Pulmonary artery endothelial cell (primary cell): Measurements from ENCODE around the gene UST. TPM values are rescaled to one million over a fixed set of nuclear protein-coding genes. Genes with fewer than 3 reads are reported as not detected.

Source experiments
- DNase-seq: peaks from one replicate; pipeline ENCODE4 v3.0.0-alpha.2; 2011; ENCODE audit warnings: low read depth, low spot score
- total RNA-seq: library from RNA; depleted of rRNA; stranded (reverse); fragments of >200 nt; gene quantifications from 2 replicates; pipeline ENCODE4 v1.2.3, GENCODE V29; 2014

UST gene
- total RNA-seq, 1 donor from 2014 or later = 1.6 TPM

DNA sequence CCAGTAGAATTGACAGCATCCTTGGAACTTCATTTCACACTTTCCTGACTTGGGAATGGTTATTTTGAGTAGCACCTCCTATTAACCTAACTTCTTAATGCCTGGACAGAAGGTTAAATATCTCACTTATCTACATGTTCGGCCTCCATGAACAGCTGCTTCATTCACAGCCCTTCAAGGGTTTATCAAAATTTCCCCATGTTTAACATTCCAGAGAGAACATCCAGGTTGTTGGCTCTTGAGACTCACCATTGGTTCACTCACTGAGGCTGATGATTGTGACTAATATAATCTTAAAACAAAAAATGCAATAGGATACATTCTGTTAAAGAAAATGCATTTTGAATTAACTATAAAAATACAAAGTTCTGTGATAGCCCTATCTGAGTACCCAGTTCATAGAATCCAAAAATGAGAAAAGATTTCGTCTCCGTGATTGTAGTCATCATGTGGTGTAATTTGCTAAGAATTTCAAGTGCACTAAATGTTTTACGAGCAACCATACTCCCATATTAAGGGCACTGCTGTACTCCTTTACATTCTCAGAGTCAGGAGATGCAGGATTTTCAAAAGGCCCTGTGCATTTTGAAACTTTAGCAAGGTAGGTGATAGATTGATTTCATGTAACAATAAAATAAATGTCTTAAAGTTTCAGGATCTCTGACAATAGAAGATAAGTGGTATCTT, 310.1 kb downstream of the UST start:
- no peak for DNase-seq

DNA sequence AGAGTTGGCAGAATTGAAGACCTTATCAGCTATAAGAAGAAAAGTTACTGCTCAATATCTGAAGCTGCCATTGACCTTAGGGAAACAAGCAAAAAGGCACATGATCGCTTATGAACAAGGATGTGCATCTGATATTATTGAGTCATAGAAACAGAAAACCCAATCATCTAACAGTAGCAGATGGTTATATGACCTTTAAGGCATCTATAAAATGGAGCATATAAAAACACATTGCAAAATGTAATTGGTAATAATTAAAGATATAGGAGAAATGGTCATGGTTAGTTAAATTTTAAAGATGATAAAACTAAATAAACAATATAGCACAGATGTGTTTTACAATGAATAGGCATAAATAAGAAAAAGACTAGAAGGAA, 310.6 kb downstream of the UST start:
- DNase-seq = no peak

DNA sequence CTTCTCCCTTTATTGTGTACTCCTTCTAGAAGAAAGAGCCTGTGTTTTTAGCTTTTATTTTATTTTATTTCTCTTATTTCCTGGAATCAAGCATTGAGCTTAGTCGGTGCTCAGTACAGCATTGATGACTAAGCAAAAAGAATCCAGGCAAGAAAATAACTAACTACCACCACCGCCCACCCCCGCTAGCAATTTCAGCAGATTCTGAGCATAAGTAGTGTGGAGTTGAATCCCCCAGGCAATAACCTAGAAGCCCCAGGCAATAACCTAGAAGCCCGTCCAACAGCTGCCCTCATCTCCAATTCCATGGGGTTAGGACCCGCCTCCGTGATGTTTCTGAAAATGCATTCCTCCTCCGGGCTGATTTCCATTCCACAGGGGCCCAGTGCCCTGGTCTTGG, 312.7 kb downstream of the UST start:
- no peak for DNase-seq

DNA sequence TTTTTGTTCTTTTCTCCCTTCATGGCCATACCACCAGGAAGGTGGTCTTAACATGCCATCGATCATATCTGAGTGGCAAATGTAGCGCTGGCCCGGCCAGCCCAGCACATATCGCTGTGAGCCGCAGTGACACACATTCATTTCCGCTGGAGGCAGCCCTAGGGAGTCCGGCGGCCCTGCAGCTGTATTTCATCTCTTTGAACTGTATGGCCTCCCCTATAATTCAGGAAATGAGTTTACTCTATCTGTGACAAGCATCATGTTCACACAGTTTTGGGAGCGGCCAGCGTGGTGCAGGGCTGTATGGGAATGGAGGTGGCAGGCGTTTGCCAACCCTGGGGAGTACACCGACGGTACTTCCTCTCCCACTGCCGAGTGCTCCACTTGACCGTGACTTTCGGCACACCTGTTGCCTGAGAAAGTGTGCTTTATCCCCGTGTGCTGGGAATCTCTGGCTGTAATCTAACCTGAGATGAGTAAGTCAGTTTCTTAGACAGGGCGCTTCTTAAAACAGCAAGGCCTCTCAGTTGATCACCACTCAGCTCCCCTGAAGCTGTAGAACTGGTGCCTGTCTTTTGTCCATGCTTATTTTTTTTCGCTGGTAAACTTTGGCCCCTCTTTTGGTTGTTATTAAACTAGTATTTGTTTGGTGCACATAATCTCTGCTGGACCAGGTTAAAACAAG, 313.6 kb downstream of the UST start:
- DNase-seq = no peak

DNA sequence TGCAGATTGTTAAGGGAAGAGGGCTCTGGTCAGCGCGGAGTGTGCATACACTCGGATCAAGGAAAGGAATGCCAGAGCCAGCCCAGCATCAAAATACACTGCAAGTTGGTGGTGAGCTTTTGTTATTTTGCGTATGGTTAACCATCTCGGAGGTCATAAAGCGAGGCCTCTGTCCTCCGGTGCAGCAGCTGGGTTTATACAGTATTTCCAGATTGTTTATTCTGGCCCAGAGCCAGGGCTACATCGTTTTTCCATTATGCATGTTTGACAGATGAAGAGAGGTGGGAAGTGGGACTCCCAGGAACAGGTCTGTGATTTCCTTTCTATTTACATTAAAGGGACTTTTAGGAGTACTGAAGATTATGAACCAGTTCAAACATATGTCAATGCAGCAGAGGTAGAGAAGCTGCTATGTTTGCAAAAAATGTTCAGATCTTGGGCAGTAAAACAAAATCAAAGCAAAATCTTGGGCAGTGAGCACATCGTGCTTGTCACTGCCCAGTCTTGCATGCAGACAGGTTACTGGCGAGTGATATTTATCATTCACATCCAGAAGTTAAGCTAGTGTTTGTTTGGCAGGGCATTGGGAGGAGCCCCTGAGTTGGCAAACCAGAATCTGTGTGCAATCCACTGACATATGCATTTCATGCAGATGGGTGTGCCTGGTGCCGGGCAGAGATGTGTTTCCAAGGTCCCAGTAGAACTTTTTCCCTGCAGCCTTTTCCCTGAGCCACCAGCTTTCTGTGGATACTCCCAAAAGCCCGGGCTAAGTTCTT, 314.3 kb downstream of the UST start:
- no peak for DNase-seq

DNA sequence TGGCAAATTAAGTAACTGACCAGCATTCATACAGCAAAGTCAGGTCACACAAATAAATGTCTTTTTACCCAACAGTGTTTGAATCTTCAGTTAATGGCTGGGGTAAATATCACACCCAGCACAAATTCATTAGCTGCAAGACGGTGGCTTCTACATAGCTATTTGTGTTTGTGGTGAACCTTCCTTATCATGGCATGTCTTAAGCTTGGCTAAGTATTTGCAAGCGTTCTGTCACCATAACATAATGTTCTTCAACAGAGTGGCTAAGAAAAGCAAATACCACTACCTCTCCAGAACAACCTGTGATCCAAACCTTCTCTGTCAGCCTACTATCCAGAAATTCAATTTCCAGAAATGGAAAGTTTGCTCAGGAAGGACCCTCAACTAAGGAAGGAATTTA, 315.1 kb downstream of the UST start:
- no peak for DNase-seq

DNA sequence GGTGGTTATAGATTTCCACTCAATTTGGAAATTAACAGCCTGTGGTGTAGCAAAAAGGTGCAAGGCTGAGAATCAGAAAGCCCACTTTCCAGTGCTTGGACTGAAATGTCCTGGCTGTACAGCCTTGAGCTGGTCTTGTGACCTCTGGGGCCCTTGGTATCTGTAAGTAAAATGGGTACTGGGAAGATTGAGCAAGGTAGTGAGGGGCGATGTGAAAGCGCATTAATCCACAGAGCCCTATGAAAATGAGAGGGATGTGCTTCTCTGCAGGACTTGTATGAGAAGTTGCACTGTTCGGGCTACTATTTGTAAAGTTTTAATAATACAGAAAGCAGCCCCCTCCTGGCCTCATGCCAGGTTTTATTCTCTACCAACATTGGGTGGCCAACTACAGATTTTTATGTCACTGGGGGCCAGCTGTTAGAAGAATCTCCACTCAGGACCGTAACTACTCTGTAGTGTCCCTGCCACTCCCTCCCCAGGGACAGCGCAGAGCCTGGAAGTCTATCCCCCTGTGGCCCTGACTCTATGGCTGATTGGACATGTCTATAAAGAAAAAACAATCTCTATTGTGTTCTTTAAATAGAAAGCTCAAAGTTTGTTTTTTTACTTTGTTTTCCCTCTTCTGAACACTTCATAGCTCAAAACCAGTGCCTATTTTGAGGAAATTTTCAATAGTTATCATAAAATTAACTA, 316.0 kb downstream of the UST start:
- DNase-seq = no peak

DNA sequence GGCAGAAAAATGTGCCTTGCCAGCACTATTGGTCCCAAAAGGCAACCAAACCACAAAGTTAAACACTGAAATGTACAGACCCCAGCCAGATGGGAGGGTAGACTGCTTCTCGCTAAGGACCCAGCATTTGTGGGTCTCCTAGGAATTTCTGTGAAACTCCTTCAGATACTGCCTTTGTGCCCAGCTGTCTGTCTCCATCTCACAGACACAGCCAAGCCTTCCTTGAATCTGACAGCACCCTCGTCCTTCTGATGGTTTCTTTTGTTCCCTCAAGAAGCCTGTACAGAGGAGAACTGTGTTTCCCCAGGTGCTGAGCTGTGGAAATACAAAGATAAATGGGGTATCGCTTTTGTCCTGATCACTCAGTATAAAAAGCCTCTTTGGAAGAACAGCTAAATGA, 316.6 kb downstream of the UST start:
- DNase-seq = no peak

DNA sequence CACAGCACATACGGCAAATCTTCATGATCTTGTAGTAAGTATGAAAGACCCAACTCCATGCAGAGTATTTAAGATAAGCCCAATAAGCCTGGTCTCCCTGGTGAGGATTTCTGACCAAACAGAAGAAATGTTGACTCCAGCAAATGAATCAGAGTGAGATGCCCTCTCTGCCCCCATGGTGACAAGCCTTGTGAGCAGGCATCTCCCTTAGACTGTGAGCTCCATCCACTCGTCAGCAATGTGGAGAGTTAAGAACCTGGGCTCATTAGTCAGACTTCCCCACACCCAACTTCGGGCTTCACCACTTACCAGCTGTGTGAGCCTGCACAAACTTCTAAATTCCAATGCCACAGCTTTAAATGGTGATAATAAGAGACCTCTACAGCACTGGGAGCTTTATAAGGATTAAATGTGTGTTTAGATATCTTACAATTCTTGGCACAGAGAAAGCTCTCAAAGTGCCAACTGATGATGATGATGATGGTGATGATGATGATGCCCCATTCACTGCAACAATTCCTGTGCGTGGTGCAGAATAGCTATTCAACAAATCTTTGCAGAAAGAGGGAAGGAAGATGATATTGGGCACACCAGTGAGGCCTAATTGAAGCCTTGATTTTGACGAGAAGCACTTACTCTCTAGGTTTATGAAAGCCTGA, 317.3 kb downstream of the UST start:
- no peak for DNase-seq

DNA sequence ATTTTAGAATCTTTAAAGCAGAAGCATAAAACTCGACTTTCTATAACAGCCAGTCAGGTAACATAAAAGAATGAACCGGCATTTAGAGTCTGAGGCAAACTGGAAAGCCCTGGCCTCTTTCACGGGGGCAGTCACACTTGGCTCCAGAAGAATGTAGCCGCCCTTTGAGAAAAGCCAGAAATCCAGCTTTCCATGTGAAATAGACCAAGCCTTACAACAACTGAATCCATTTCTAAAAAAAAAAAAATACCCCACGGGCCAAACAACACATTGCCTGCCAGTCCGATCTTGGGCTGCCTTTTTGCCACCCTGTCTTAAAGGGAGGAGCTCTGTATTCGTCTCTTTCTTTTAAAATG, 317.8 kb downstream of the UST start:
- DNase-seq = no peak

DNA sequence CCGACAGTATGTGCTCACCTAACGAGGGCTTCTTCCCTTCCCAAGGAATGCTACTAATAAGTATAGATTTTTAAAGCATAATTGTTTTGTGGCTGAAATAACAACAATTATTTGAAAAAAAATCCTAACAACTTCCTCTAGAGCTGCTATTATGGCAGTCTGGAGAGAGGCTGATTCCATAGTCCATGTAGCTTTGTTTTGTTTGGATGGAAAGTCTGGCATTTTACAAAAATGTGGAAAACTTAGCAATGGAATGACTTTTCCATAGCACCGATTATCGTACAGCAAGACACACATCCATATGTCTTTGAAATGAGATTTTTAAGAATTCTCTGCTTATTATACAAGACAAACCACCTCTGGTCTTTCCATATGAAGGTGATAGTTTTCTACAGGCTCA, 318.3 kb downstream of the UST start:
- DNase-seq = no peak

DNA sequence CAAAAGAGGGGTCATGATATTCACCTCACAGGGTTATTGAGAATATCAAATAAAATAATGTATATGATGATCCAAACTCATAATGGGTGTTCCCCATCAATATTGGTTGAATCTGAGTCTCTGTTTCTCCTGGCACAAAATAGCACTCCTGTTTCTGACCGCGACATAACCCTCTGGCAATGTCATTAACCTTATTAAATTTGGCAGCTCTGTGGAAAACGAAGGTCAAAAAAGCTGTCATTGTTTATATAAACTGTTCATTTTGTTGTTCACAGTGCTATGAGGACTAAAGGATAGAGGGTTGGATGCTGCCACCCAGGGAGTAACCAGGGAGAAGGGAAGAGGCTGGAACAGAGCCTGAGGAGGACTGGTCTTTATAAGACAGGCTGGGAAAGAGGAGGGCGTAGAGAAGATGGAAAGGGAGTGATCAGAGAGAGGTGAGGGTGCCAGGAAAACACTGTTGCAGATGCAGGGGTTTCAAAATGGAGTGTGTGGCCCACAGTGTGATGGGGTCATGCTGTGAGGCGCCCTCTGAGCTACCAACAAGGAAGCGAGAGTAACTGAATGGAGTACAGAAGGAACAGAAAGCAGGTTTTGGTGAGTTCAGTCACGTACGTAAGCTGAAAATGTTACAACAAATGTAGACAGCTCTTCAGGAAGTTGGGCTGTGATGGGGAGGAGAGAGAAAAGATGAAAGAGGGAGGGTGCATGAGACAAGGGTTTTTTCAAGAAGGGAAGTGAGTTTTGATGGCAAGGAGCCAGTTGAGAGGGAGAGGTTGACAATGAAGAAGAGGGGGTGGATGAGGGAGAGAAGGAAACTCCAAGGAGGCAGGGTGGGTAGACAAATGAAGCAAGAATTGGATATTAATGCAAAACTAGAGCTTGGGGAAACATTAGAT, 319.1 kb downstream of the UST start:
- no peak for DNase-seq

DNA sequence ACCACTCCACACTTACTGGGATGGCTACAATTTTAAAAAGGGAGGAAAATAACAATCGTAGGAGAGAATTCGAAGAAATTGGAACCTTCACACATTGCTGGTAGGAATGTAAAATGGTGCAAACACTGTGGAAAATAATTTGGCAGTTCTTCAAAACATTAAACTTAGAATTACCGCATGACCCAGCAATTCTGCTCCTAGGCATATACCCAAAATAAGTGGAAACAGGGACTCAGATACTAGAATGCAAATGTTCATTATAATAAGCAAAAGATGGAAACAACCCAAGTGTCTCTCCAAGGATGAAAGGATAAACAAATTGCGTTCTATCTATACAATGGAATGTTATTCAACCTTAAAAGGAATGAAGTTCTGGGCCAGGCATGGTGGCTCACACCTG, 325.2 kb downstream of the UST start:
- DNase-seq = no peak

DNA sequence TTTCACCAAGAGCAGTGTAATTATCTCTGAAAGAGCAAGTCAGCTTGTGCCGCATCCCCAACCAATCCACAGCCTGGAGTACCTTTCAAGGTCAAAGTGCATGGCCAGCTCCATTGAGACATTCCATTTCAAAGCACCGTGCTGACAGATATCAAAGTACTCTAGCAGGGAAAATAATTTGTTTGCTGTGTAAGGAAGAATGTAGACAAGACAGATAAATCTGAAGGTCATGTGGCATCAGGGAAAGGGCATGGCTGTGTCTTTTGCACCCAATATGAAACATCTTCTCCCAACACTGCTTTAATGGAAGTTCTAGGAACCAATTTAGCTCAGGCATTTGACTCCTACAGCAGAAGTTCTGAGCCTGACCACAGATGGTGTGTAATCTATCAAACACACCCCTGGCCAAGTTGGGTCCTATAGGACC, 328.0 kb downstream of the UST start:
- no peak for DNase-seq

DNA sequence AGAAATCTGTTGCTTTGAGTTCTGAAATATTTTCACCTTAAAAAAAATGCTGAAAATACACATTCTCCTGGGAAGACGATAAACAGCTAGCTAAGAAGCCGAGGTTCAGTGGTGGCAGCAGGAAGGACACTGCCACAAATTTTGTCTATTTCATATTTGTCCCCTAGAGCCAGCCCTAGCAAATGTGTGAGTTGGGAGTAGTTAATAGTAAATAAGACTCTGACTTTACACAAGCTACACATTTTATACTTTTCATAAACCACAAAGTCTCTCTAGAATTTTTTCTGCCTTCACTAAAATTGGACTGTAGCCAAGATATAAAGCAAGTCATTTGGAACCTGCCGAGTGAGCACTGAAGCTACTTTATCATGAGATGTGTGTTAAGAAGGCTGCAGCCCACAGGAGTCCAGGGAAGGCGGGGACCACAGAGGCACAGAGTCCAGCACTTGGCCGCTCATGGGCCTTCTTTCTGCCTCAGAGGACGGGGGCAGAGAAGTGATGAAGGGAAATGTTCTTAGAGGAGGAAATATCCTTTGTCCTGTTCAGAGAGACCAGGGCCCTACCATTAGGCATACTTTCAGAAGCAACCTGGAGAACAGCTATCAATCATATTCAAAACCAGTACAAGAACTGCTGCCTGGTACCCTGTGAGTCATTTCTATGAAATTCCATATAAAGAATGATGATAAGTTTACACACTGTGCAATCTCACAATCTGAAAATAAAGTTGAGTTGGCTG, 329.0 kb downstream of the UST start:
- no peak for DNase-seq

DNA sequence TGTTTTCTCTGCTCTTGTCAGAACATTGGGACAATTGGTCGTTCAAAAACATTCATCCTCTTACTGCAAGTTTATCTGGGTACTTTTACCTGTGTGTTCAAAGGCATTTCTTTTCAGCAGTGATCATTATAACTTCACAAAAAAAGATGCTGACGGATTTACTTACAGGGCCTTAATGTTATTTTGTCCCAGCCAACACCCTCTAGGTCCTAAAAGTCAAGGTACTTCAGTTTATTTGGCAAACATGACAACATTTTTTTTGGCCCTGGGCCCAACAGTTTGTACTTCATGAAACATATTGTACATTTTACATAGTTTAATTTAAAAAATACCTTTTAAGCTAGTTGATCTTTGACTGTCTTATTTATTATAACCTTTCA, 329.5 kb downstream of the UST start:
- DNase-seq = no peak

DNA sequence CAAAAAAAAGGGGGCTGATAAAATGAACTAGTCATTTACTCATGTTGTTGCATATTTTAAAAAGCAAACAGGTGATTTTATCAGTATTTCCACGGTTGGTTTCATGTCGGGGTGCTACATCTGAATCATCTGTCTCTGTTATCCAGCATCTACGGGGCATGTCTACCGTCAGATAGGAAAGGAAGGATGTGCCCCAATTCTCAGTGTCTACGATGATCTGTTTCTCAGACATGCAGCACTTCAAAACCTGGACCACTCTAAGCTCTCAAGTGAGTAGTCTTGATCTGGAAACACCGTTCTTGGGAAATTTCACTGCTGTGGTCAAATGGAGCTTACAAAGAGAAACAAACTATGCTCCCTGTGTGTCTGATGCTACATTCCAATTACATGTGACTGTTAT, 330.4 kb downstream of the UST start:
- no peak for DNase-seq

DNA sequence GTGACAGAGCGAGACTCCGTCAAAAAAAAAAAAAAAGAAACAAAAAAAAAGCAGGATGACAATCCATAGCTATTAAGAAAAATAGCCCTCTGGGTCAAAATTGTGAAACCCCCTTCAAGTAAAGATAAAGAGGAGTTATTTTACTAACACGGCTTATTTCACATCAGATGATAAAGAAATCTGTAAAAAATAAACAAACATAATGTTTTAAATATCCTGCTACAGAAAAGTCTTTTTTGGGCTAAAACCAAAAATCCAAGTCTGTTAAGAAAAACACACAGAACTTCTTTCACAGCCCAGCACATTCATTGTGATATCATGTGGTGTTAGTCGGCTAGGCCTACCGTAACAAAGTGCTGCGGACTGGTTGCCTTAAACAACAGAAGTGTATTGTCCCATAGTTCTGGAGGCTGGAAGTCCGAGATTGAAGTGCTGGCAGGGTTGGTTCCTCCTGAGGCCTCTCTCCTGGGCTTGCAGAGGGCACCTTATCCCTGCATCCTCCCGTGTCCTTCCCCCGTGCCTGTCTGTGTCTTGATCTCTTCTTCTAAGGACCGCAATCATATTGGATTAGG, 331.5 kb downstream of the UST start:
- no peak for DNase-seq

DNA sequence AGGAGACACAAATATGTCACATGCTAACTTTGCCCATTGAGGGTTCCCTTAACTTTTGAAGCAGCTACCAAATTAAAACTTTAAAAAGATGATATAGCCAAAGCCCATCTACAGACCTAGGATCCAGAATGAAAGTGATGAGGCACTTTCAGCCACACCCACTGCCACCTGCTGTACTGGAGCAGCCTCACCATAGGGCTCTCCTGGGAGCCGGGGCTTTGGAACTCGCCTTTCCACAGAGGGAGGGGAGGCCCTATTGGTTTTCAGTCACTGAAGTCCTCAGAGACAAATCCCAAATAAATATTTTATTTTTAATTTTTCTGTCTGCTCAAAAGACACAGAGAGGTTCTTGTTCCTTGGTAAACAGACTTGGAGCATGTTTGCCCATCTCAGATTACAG, 332.6 kb downstream of the UST start:
- no peak for DNase-seq
